Endothelial cell of umbilical vein (primary cell): ENCODE results near the gene NDUFA13.

Experiments
- EZH2 ChIP-seq: IDR thresholded peaks from 2 replicates; pipeline ENCODE4 v1.6.1; 2012; ENCODE audit warnings: borderline replicate concordance, low read depth, mild to moderate bottlenecking, moderate library complexity, low read length, inconsistent platforms; ENCODE audit not compliant: severe bottlenecking
- GATA2 ChIP-seq: IDR thresholded peaks from 2 replicates; pipeline ENCODE4 v1.7.0; 2011; ENCODE audit warnings: low read depth, mild to moderate bottlenecking, moderate library complexity, mixed read lengths, low read length; ENCODE audit not compliant: insufficient read length, insufficient read depth
- JUN ChIP-seq: IDR thresholded peaks from 2 replicates; pipeline ENCODE4 v1.6.1; 2011; ENCODE audit warnings: borderline replicate concordance, low read depth; ENCODE audit not compliant: insufficient read length, insufficient read depth
- MYC ChIP-seq: IDR thresholded peaks from one replicate; pipeline ENCODE4 v1.6.1; 2011; ENCODE audit warnings: mild to moderate bottlenecking, low read depth, low read length
- POLR2A ChIP-seq: IDR thresholded peaks from 2 replicates; pipeline ENCODE4 v1.6.1; 2012; ENCODE audit warnings: low read depth, mild to moderate bottlenecking, control low read depth, low read length
- POLR2AphosphoS5 ChIP-seq: IDR thresholded peaks from 2 replicates; pipeline ENCODE4 v1.6.1; 2012; ENCODE audit warnings: low read depth, mild to moderate bottlenecking, control low read depth, low read length, moderate library complexity; ENCODE audit not compliant: insufficient read depth
- TF ChIP-seq, protein P1 (sequence below), 2 donors: IDR thresholded peaks; 1 replicate in 1 of 2; 2 replicates in 1 of 2; pipeline ENCODE4 v1.5.1; 2011; ENCODE audit warnings: low read length in 2 of 2, mild to moderate bottlenecking in 2 of 2, moderate library complexity in 2 of 2, control low read depth in 1 of 2, inconsistent platforms in 1 of 2, low read depth in 1 of 2; ENCODE audit not compliant: insufficient read depth in 1 of 2; ENCODE audit errors: extremely low read depth in 1 of 2
- TF ChIP-seq, protein P2 (sequence below): IDR thresholded peaks from 2 replicates; pipeline ENCODE4 v1.6.1; 2011; ENCODE audit not compliant: insufficient read depth, insufficient read length

DNA sequence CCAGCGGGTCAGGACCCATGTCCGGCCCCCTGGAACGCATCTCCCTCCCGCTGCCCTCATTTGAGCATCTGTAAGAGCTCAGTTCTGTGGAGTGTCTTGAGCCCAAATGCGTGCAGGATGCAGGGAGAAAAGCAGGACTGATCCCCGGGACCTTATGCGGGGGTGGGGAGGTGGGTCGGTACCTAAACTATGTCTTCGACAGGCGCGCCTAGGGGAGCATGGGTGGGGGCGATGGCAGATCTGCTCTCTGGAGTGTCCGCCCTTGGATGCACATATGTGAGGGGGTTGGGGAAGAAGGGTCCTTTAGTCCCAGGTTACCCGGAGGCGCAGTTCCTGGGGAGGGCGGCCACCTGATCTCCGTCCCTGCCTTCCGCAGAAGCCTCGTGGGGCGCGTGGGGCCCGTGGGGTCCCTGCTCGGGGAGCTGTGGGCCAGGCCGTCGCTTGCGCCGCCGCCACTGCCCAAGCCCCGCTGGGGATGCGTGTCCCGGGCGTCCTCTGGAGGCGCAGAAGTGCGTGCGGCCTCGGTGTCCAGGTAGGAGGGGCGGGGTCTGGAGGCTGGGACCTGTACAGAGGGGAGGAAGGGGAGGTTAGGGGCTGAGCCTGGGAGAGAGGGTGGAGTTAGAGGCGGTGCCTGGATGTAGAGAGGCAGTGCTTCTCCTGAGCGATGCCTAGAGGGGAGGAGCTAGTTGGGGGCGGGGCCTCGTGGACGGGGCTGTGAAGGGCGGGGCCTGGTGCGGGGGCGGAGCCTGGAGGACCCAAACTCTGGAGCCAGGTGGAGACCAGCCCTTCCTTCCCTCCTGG, 24.9 kb downstream of the NDUFA13 start:
- TF ChIP-seq, protein P1, sequence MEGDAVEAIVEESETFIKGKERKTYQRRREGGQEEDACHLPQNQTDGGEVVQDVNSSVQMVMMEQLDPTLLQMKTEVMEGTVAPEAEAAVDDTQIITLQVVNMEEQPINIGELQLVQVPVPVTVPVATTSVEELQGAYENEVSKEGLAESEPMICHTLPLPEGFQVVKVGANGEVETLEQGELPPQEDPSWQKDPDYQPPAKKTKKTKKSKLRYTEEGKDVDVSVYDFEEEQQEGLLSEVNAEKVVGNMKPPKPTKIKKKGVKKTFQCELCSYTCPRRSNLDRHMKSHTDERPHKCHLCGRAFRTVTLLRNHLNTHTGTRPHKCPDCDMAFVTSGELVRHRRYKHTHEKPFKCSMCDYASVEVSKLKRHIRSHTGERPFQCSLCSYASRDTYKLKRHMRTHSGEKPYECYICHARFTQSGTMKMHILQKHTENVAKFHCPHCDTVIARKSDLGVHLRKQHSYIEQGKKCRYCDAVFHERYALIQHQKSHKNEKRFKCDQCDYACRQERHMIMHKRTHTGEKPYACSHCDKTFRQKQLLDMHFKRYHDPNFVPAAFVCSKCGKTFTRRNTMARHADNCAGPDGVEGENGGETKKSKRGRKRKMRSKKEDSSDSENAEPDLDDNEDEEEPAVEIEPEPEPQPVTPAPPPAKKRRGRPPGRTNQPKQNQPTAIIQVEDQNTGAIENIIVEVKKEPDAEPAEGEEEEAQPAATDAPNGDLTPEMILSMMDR (IDR thresholded peaks at IDR 0.05; ENCODE audit: extremely low read depth in 1 of 2, insufficient read depth in 1 of 2, low read depth in 1 of 2, low read length in 2 of 2) = no peak
- TF ChIP-seq POLR2A (no peak), GATA2 (no peak), EZH2 (no peak), POLR2AphosphoS5 (no peak), JUN (no peak), MYC (no peak)
- TF ChIP-seq, protein P2, sequence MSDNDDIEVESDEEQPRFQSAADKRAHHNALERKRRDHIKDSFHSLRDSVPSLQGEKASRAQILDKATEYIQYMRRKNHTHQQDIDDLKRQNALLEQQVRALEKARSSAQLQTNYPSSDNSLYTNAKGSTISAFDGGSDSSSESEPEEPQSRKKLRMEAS = no peak
